Activated CD4-positive, CD25-positive, alpha-beta regulatory T cell treated with anti-CD3 and anti-CD28 coated beads, Interleukin-2, amount 50 U/mL, for 72 hours (primary cell): ENCODE measurements around the gene FBXW8.
A peak's percentile ranks its signal among the peaks of the same experiment; 100 is the strongest.

Source experiments
- DNase-seq: peaks from one replicate; pipeline ENCODE4 v3.0.0; 2021

The FBXW8 gene

GRCh38 chr12:116887244-116887643, 23.5 kb upstream of the FBXW8 start:
- no peak for DNase-seq

GRCh38 chr12:116887897-116888296, 22.9 kb upstream of the FBXW8 start:
- DNase-seq: no peak

GRCh38 chr12:116890330-116890729, 20.4 kb upstream of the FBXW8 start:
- no peak for DNase-seq

- DNase-seq: no peak
Observed at GRCh38 chr12:116891019-116891418, 19.7 kb upstream of the FBXW8 start.

- DNase-seq: no peak
Observed at GRCh38 chr12:116892349-116893140, 18.2 kb upstream of the FBXW8 start.

- no peak for DNase-seq
Observed at GRCh38 chr12:116894913-116895312, 15.8 kb upstream of the FBXW8 start.

- no peak for DNase-seq
Observed at GRCh38 chr12:116896411-116896924, 14.3 kb upstream of the FBXW8 start.

GRCh38 chr12:116897476-116897875, 13.3 kb upstream of the FBXW8 start:
- DNase-seq: no peak

- DNase-seq: no peak
Observed at GRCh38 chr12:116898669-116899068, 12.1 kb upstream of the FBXW8 start.

- no peak for DNase-seq
Observed at GRCh38 chr12:116901612-116902011, 9.1 kb upstream of the FBXW8 start.

- DNase-seq: no peak
Observed at GRCh38 chr12:116903818-116904217, 6.9 kb upstream of the FBXW8 start.

GRCh38 chr12:116906285-116906684, 4.5 kb upstream of the FBXW8 start:
- no peak for DNase-seq

GRCh38 chr12:116910280-116910644, 488 bp upstream of the FBXW8 start:
- no peak for DNase-seq

GRCh38 chr12:116915326-116915725, 4.6 kb downstream of the FBXW8 start:
- DNase-seq: no peak

GRCh38 chr12:116916122-116916521, 5.4 kb downstream of the FBXW8 start:
- DNase-seq: no peak

- DNase-seq: peak; percentile 31
Observed at GRCh38 chr12:116916714-116917114, 6.0 kb downstream of the FBXW8 start.

- no peak for DNase-seq
Observed at GRCh38 chr12:116918464-116918863, 7.7 kb downstream of the FBXW8 start.

GRCh38 chr12:116919247-116919661, 8.5 kb downstream of the FBXW8 start:
- DNase-seq: no peak

- DNase-seq: no peak
Observed at GRCh38 chr12:116919706-116920485, 9.1 kb downstream of the FBXW8 start.

- DNase-seq: no peak
Observed at GRCh38 chr12:116920939-116921338, 10.2 kb downstream of the FBXW8 start.

GRCh38 chr12:116922194-116922897, 11.6 kb downstream of the FBXW8 start:
- DNase-seq: no peak

GRCh38 chr12:116924558-116925453, 14.1 kb downstream of the FBXW8 start:
- no peak for DNase-seq
